CD4-positive, alpha-beta T cell treated with Interleukin-2 at 100 ng/mL for 4 hours (primary cell): ENCODE data around the gene MXRA8.
A peak's percentile ranks its signal among the peaks of the same experiment; 100 is the strongest.

ENCODE experiments used
- DNase-seq: peaks from one replicate; pipeline ENCODE4 v3.0.0-alpha.2; 2020; ENCODE audit warnings: low spot score

MXRA8 gene

DNA sequence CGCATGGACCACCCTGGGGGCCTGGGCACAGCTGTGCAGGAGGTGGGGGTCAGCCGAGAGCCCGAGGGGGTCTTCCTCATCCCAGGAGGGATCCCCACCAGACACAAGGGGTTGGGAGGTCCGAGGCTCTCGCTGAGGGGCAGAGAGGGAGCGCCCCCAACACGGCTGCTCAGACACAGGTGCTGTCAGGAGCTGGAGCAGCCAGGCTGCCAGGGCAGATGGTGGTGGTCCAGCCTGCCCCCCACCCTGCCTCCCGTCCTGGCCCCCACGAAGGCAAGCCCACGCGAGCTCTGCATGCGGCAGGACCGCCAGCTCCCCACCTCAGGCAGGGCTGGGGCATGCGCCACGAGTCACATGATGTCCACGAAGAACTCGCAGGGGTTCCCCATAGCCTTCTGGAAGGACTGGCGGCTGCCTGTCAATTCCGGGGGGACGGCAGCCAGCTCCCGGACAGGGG, 22.5 kb downstream of the MXRA8 start:
- no peak for DNase-seq

DNA sequence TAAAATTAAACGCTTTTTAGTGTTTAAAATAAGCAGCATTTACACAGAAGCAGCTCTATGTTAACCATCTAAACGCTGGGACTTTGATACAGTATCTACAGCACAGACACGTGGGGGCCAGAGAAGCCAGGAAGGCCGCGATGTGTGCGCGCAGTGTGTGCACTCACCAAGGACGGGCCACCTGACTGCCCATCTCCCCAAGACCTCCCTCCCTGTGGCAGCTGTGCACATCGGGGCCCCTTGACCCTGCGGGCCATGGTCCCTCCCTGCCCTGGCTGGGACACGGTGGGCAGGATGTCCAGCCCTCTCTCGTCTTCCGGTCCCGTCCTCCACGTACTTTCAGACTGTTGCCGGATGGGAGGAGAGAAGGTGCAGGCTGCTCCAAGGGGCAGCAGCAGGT, 23.1 kb downstream of the MXRA8 start:
- no peak for DNase-seq

DNA sequence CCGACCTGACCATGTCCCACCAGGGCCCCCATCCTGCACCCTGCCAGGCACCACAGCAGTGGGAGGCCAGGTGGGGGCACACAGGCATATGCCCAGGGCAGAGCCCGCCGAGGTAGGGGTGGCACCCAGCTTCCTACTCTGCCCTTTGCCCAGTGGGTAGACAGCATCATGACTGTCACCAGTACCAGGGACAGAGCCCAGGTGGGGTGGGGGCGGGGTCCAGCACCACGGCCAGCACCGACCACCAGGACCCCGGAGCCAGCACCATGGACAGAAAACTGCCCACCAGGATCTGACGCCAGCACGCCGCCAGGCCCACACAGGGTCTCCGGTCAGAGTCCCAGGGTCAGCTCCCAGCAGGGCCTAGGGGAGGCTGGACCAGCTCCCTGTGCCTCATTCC, 23.5 kb downstream of the MXRA8 start:
- no peak for DNase-seq

DNA sequence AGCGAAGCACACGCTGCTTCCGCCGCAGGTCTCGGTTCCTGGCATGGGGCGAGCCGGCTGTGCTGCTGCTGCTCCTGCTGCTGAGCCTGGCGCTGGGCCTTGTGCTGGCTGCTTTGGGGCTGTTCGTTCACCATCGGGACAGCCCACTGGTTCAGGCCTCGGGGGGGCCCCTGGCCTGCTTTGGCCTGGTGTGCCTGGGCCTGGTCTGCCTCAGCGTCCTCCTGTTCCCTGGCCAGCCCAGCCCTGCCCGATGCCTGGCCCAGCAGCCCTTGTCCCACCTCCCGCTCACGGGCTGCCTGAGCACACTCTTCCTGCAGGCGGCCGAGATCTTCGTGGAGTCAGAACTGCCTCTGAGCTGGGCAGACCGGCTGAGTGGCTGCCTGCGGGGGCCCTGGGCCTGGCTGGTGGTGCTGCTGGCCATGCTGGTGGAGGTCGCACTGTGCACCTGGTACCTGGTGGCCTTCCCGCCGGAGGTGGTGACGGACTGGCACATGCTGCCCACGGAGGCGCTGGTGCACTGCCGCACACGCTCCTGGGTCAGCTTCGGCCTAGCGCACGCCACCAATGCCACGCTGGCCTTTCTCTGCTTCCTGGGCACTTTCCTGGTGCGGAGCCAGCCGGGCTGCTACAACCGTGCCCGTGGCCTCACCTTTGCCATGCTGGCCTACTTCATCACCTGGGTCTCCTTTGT, 24.7 kb downstream of the MXRA8 start:
- no peak for DNase-seq

DNA sequence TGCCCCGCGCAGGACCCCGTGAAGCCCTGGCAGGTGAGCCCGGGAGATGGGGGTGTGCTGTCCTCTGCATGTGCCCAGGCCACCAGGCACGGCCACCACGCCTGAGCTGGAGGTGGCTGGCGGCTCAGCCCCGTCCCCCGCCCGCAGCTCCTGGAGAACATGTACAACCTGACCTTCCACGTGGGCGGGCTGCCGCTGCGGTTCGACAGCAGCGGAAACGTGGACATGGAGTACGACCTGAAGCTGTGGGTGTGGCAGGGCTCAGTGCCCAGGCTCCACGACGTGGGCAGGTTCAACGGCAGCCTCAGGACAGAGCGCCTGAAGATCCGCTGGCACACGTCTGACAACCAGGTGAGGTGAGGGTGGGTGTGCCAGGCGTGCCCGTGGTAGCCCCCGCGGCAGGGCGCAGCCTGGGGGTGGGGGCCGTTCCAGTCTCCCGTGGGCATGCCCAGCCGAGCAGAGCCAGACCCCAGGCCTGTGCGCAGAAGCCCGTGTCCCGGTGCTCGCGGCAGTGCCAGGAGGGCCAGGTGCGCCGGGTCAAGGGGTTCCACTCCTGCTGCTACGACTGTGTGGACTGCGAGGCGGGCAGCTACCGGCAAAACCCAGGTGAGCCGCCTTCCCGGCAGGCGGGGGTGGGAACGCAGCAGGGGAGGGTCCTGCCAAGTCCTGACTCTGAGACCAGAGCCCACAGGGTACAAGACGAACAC, 25.4 kb downstream of the MXRA8 start:
- DNase-seq, result no peak

DNA sequence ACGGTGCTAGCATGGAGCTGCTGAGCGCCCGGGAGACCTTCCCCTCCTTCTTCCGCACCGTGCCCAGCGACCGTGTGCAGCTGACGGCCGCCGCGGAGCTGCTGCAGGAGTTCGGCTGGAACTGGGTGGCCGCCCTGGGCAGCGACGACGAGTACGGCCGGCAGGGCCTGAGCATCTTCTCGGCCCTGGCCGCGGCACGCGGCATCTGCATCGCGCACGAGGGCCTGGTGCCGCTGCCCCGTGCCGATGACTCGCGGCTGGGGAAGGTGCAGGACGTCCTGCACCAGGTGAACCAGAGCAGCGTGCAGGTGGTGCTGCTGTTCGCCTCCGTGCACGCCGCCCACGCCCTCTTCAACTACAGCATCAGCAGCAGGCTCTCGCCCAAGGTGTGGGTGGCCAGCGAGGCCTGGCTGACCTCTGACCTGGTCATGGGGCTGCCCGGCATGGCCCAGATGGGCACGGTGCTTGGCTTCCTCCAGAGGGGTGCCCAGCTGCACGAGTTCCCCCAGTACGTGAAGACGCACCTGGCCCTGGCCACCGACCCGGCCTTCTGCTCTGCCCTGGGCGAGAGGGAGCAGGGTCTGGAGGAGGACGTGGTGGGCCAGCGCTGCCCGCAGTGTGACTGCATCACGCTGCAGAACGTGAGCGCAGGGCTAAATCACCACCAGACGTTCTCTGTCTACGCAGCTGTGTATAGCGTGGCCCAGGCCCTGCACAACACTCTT, 26.2 kb downstream of the MXRA8 start:
- no peak for DNase-seq

DNA sequence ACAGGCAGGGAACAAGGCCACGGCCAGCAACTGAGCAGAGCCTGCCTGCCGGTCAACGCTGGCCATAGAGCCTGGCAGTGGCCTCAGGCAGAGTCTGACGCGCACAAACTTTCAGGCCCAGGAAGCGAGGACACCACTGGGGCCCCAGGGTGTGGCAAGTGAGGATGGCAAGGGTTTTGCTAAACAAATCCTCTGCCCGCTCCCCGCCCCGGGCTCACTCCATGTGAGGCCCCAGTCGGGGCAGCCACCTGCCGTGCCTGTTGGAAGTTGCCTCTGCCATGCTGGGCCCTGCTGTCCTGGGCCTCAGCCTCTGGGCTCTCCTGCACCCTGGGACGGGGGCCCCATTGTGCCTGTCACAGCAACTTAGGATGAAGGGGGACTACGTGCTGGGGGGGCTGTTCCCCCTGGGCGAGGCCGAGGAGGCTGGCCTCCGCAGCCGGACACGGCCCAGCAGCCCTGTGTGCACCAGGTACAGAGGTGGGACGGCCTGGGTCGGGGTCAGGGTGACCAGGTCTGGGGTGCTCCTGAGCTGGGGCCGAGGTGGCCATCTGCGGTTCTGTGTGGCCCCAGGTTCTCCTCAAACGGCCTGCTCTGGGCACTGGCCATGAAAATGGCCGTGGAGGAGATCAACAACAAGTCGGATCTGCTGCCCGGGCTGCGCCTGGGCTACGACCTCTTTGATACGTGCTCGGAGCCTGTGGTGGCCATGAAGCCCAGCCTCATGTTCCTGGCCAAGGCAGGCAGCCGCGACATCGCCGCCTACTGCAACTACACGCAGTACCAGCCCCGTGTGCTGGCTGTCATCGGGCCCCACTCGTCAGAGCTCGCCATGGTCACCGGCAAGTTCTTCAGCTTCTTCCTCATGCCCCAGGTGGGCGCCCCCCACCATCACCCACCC, 27.0 kb downstream of the MXRA8 start, which contains the start of gene TAS1R3:
TSS of gene TAS1R3 (plus strand) at position 213 of the 898 bp plus-strand sequence. CDS start at position 279, 66 bp downstream.
- no peak for DNase-seq

DNA sequence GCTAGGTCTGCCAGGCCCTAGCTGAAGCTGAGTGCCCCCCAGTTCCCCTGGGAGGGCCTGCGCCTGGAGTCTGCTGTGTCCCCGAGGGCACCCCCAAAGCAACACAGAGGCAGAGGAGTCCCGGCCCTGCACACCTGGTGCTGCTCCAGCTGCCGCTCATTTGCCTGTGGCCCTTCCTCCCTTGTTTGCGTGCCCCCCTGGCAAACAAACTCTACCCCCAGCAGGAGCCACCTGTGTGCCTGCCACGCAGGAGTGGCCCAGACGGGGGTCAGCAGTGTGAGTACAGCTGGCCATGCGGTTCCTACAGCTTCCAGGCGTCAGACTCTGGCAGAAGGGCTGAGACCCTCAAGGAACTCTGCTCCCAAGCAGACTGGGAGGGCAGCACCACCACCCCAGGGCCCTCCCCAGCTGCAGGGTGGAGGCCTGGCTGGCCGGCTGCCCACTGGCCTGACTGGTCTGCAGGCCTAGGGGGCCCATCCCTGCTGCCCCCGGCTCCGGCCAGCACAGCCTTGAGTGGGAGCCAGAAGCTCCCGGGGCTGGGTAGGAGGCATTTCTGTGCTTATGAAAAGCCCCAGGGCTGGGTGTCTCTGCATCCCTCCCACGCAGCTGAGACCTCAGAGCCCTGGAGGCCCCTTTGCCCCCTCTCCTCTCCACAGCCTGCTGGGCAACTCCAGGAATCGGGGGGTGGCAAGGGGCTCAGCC, 27.8 kb downstream of the MXRA8 start:
- no peak for DNase-seq

DNA sequence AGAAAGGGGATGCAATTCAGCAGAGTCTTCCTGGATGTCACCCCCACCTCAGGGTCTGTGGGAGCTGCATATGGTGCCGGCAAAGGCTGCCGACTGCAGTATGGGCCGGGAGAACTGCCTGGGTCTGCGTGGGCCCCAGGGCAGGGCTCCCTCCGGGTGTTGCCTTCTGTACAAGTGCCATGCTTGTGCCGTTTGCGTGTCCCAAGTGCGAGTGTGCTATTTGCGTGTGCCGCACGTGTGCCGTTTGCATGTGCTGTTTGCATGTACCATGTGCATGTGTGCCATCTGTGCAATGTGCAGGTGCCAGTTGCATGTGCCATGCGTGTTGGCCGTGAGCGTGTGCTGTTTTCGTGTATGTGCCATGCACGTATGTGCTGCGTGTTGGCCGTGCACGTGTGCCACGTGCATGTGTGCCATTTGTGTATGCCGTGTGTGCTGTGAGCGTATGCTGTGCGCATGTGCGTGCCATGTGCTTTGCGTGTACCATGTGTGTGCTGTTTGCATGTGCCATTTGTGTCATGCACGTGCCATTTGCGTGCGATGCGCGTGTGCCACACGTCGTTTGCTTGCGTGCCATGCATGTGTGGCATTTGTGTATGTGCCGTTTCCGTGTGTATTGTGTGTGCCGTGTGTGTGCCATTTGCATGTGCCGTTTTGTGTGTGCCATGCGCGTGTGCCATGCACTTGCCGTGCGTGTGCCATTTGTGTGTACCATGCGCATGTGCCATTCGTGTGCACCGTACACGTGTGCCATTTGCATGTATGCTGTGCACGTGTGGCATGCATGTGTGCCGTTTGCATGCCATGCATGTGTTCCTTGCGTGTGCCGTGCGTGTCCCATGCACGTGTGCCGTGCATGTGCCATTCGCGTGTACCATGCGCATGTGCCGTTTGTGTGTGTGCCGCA, 28.8 kb downstream of the MXRA8 start:
- no peak for DNase-seq

DNA sequence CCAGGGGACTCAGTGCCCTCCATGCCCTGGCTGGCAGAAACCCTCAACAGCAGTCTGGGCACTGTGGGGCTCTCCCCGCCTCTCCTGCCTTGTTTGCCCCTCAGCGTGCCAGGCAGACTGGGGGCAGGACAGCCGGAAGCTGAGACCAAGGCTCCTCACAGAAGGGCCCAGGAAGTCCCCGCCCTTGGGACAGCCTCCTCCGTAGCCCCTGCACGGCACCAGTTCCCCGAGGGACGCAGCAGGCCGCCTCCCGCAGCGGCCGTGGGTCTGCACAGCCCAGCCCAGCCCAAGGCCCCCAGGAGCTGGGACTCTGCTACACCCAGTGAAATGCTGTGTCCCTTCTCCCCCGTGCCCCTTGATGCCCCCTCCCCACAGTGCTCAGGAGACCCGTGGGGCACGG, 30.1 kb downstream of the MXRA8 start:
- no peak for DNase-seq

DNA sequence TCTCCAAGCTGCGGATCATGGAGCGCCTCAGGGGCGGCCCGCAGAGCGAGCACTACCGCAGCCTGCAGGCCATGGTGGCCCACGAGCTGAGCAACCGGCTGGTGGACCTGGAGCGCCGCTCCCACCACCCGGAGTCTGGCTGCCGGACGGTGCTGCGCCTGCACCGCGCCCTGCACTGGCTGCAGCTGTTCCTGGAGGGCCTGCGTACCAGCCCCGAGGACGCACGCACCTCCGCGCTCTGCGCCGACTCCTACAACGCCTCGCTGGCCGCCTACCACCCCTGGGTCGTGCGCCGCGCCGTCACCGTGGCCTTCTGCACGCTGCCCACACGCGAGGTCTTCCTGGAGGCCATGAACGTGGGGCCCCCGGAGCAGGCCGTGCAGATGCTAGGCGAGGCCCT, 31.1 kb downstream of the MXRA8 start:
- DNase-seq, result no peak

DNA sequence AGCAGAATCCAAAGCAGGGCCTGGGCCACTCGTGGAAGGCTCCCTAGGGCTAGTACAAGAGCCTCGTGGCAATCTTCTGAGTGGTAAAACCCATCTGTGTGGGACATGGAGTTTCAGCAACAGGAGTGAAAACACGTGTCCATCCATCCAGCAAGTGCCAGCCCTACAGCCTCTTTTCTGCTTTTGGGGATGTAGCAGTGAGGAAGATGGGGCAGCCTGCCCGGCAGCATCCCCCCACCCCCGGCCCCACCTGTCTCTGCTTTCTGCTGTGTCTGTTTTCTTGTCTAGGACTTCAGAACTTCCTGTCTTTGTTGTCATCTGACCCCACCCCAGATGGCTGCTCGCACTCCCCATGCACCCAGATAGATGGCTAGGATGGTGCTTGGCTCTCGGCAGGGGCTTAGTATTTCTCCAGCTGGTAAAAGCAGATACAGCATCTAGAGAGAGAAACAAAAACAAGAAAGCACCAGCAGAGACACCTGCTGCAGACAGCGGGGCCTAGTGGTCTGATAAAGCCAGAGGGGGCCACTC, 32.2 kb downstream of the MXRA8 start:
- no peak for DNase-seq

DNA sequence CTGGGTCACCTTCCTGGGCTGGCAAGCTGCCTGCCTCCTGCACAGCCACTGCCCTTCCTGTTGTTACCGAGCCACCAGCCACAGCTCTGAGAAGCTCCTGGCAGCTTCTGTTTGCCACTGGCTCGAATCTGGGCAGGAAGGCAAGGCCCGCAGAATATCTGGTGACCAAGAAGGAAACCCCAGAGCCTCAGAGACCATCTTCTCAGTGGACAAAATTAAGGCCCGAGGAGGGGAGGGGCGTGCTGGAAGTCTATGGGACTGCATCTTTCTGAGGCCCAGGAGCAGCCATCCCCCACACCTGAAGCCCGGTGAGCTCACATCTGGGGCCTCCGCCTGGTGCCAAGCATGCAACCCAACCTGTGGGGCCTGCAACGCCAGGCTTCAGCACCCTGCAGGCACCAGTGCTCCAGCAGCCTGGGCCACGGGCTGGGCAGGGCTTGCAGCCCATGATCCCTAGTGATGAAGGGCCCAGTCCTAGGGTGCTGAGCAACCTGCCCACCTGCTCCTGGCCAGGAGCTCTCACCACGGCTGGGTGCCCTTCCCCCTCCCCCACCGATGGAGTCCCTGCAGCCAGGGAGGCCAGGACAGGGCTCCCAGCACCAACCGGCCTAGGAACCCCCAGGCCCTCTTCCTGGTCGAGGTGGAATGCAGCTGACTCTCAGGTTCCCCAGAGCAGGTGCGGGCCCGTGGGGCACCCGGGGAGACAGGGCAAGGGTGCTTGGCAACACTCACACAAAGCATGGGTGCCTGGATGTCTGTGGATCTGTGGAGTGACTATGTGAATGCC, 32.9 kb downstream of the MXRA8 start:
- DNase-seq, result peak; percentile 13

DNA sequence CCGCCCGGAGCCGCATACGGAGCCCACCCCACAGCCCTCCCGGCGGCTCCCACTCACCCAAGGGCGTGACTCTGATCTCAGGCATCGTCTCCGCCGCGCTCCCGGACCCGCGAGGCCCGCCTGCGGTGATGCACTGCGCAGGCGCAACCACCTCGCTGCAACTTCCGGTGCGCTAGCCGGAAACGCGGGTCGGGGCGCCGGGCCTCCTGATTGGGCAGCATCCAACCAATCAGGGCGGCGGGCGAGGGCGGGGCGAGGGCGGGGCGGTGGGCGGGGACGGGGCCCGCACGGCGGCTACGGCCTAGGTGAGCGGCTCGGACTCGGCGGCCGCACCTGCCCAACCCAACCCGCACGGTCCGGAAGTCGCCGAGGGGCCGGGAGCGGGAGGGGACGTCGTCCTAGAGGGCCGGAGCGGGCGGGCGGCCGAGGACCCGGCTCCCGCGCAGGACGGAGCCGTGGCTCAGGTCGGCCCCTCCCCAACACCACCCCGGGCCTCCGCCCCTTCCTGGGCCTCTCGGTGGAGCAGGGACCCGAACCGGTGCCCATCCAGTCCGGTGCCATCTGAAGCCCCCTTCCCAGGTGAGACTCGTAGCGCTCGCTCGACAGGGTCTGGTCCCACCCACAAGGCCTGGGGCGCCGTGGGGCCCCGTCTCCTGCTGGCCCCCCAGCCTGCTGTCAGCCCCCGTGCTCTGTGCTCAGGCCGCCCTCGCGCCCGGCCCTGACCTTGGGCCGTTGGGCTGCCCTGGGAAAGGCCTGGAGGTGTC, 33.6 kb downstream of the MXRA8 start, which contains the start of the genes CPTP and INTS11:
TSS of gene CPTP (plus strand) at position 279 of the 764 bp plus-strand sequence. CDS start 2,109 bp downstream, outside the sequence.
TSS of gene INTS11 (minus strand) at position 137 of the 764 bp plus-strand sequence. CDS start at position 85, 52 bp downstream.
- DNase-seq, result peak; percentile 95

DNA sequence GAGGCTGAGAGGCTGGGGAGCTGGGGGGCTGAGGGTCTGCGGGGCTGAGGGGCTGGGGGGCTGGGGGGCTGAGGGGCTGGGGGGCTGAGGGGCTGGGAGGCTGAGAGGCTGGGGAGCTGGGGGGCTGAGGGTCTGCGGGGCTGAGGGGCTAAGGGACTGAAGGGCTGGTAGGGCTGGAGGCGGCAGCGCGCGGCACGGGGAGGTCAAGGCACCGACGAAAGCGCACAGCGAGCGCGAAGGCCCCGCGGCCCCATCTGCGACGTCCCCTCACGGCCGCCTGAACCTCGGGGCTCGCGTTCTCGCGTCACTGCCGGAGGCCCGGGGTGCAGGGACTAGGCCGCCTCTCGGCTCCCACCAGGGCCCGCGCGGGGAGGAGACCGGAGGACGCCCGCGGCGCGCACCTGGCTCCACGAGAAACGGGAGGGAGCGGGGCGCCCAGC, 34.3 kb downstream of the MXRA8 start:
- DNase-seq, result no peak

DNA sequence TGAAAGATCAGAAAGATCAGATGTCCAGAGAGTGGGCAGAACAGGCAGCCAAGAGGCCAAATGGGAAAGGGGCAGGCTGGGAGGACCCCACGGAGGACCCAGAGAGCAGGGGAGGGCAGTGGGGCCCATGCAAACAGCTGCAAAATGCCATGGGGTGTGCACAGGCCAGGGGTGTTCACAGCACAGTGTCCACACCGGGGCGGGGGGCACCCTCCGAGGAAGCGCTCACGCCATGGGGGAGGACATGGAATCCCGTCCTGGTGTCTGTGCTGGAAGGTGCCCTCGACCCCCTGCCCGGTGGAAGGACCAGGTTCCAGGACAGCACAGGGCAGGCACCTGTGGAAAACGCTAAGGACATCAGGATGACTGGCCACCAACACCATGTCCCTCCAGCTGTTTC, 35.4 kb downstream of the MXRA8 start:
- DNase-seq, result no peak

DNA sequence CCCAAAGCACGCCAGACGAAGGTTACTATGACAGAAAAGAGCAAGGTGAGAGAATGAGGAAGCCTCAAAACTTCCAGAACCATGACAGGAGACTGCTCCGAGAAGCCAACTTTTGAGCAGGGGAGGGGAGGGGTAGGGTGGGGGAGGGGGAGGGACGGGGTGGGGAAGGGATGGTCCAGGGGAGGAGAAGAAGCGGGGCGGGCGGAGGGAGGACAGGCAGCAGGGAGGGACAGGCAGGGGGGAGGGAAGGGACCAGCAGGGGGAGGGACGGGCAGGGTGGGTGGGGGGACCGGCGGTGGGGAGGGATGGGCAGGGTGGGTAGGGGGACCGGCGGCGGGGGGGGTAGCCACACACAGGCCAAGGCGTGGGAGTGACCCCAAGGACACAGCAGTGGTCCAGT, 35.9 kb downstream of the MXRA8 start:
- DNase-seq, result no peak

DNA sequence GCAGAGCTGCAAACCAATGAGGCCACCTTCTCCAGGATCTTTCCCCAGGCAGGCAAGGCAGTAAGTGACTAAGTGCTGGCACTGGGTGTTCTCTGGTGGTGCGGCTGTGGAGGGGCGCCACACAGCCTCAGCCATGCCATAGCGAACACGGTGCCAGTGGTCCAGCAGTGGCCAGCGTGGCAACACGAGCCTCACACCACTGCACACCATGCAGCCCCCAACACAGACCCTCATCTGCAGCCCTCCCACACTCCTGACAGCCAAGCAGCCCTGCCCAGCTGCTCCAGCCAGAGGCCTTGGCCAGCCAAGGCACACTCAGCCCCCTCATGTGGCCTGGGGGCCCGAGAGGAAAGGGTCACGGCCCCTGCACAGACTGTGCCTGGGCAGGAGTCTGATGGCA, 36.9 kb downstream of the MXRA8 start:
- DNase-seq, result no peak
